Esophagus mucosa (tissue), 1 donor: ENCODE measurements around the gene HAUS8. TPM values are rescaled to one million over a fixed set of nuclear protein-coding genes. Genes with fewer than 3 reads are reported as not detected.
A peak's percentile ranks its signal among the peaks of the same experiment; 100 is the strongest.
"Not testable (repeated sequence)": the region's sequence is repeated elsewhere in the genome, so short reads cannot be mapped to it uniquely, and the experiment has no call there.

Source experiments
- ATAC-seq: fragments of 200-7000 bp; cut with Tn5 transposase; one replicate; pipeline ENCODE4 v1.9.1; 2020
- total RNA-seq: library from RNA; stranded (reverse); gene quantifications from one replicate; pipeline ENCODE4 v1.2.4, GENCODE V29; 2023
- donor health status: DM: yes; HTN: yes; CAD: no.

HAUS8 gene
- total RNA-seq, 1 donor from 2014 or later = 6.1 TPM

- no peak for ATAC-seq
Measured at GRCh38 chr19:17101686-17102628, 26.7 kb upstream of the HAUS8 start.

- ATAC-seq = no peak
Measured at GRCh38 chr19:17098326-17098725, 23.1 kb upstream of the HAUS8 start.

- ATAC-seq = no peak
Measured at GRCh38 chr19:17097593-17098126, 22.4 kb upstream of the HAUS8 start.

- ATAC-seq = no peak
Measured at GRCh38 chr19:17095141-17095919, 20.1 kb upstream of the HAUS8 start.

GRCh38 chr19:17094694-17095093 lies 19.4 kb upstream of the HAUS8 start:
- not testable (repeated sequence) for ATAC-seq

GRCh38 chr19:17092696-17093095 lies 17.4 kb upstream of the HAUS8 start:
- ATAC-seq = no peak

- peak; percentile 47 for ATAC-seq
Measured at GRCh38 chr19:17091758-17092333, 16.6 kb upstream of the HAUS8 start.

- peak; percentile 55 for ATAC-seq
Measured at GRCh38 chr19:17090583-17090982, 15.3 kb upstream of the HAUS8 start.

GRCh38 chr19:17088552-17088951 lies 13.3 kb upstream of the HAUS8 start:
- no peak for ATAC-seq

GRCh38 chr19:17086834-17087233 lies 11.6 kb upstream of the HAUS8 start:
- no peak for ATAC-seq

GRCh38 chr19:17086120-17086519 lies 10.9 kb upstream of the HAUS8 start:
- ATAC-seq = no peak

- ATAC-seq = no peak
Measured at GRCh38 chr19:17081672-17082630, 6.7 kb upstream of the HAUS8 start.

- ATAC-seq = no peak
Measured at GRCh38 chr19:17080440-17080801, 5.2 kb upstream of the HAUS8 start.

GRCh38 chr19:17079710-17080439 lies 4.6 kb upstream of the HAUS8 start:
- ATAC-seq = peak; percentile 79

- no peak for ATAC-seq
Measured at GRCh38 chr19:17078920-17079709, 3.9 kb upstream of the HAUS8 start.

GRCh38 chr19:17078036-17078919 lies 3.0 kb upstream of the HAUS8 start:
- no peak for ATAC-seq

GRCh38 chr19:17077447-17078028 lies 2.3 kb upstream of the HAUS8 start:
- ATAC-seq = no peak

- no peak for ATAC-seq
Measured at GRCh38 chr19:17076543-17076991, 1.3 kb upstream of the HAUS8 start.
